ENCODE measurements around the gene REPS2.

GRCh38 chrX:17040711-17041110 is 94.3 kb downstream of the REPS2 start:
- TF ChIP-seq CTCF (IDR thresholded peaks at IDR 0.05): no peak
- no peak for TF ChIP-seq POLR2AphosphoS5 (IDR thresholded peaks at IDR 0.05; ENCODE audit: low read depth, low read length)
- no peak for TF ChIP-seq SIN3A (IDR thresholded peaks at IDR 0.05; ENCODE audit: borderline replicate concordance, insufficient read depth, low read depth, low read length)
- no peak for TF ChIP-seq TCF7L2 (IDR thresholded peaks at IDR 0.05; ENCODE audit: low read depth, low read length)
- TF ChIP-seq REST (IDR thresholded peaks at IDR 0.05; ENCODE audit: insufficient read depth in 1 of 2, low read depth in 2 of 2, low read length in 1 of 2): no peak

All from Panc1 (cell line).